Measurements from ENCODE around the gene MPPE1. TPM values are rescaled to one million over a fixed set of nuclear protein-coding genes. Genes with fewer than 3 reads are reported as not detected.

The MPPE1 gene
- total and polyA plus RNA-seq, 9 of the 15 experiments (the other 6 are each of a cell fraction or from before 2014, with no cell fraction given) = 10.7 to 19.5 (median 13.3) TPM

- TF ChIP-seq ARID3A (IDR thresholded peaks at IDR 0.05; ENCODE audit: borderline replicate concordance, low read depth, low read length) (no peak), CHD2 (IDR thresholded peaks at IDR 0.05; ENCODE audit: low read depth, low read length) (no peak), U2AF2 (optimal IDR thresholded peaks at IDR 0.05; ENCODE audit: low read depth, low read length) (no peak), MITF (IDR thresholded peaks at IDR 0.05) (no peak), SLC30A9 (CRISPR knock-in tag; IDR thresholded peaks at IDR 0.05) (no peak), PATZ1 (CRISPR knock-in tag; IDR thresholded peaks at IDR 0.05; ENCODE audit: borderline replicate concordance) (no peak), ZNF316 (IDR thresholded peaks at IDR 0.05) (no peak), FOXJ2 (tag; IDR thresholded peaks at IDR 0.05) (peak; percentile 90), TAF9B (IDR thresholded peaks at IDR 0.05; ENCODE audit: partially characterized antibody) (peak; percentile 90), NR2C2 (CRISPR knock-in tag; IDR thresholded peaks at IDR 0.05) (no peak), NR2C2 (tag; IDR thresholded peaks at IDR 0.05) (no peak), RHOXF2B (CRISPR knock-in tag; conservative IDR thresholded peaks at IDR 0.05) (no peak), CLOCK (CRISPR knock-in tag; IDR thresholded peaks at IDR 0.05; ENCODE audit: borderline replicate concordance) (no peak), ZNF740 (CRISPR knock-in tag; IDR thresholded peaks at IDR 0.05) (no peak), ZNF740 (tag; IDR thresholded peaks at IDR 0.05) (no peak), DIDO1 (tag; IDR thresholded peaks at IDR 0.05; ENCODE audit: low read depth) (peak; percentile 85), PTTG1 (tag; IDR thresholded peaks at IDR 0.05; ENCODE audit: low read depth) (no peak), ETS2 (tag; IDR thresholded peaks at IDR 0.05; ENCODE audit: borderline replicate concordance, poor library complexity, severe bottlenecking) (no peak), JUNB (CRISPR knock-in tag; conservative IDR thresholded peaks at IDR 0.05) (peak; percentile 83)
These were observed 56.8 kb downstream of the MPPE1 start, which contains the start of gene CHMP1B (continued) for GRCh38 chr18:11851146-11851805.
